PFSK-1 (cell line): Measurements from ENCODE around the gene LIN9.

ENCODE experiments used
- FOXP2 ChIP-seq: optimal IDR thresholded peaks from 2 replicates; pipeline ENCODE3; 2011; ENCODE audit warnings: borderline replicate concordance, control low read depth, inconsistent platforms; ENCODE audit not compliant: insufficient read depth; ENCODE audit errors: extremely low read length, extremely low read depth
- POLR2AphosphoS5 ChIP-seq: IDR thresholded peaks from 2 replicates; pipeline ENCODE4 v1.6.1; 2012; ENCODE audit warnings: low read depth, mild to moderate bottlenecking, control low read depth, low read length, moderate library complexity
- SIN3A ChIP-seq: IDR thresholded peaks from 2 replicates; pipeline ENCODE4 v1.6.1; 2012; ENCODE audit warnings: mild to moderate bottlenecking, low read length, moderate library complexity, borderline replicate concordance; ENCODE audit not compliant: insufficient read depth
- TAF1 ChIP-seq: IDR thresholded peaks from 2 replicates; pipeline ENCODE4 v1.6.1; 2012; ENCODE audit warnings: low read length, control low read depth, borderline replicate concordance; ENCODE audit not compliant: insufficient read depth
- TF ChIP-seq, protein P1 (sequence below), 2 experiments: IDR thresholded peaks; 2 replicates each; pipeline versions ENCODE4 v1.6.1 to v1.8.0; 2011 to 2012; ENCODE audit warnings: low read depth in 2 of 2, low read length in 2 of 2, control low read depth in 1 of 2, inconsistent platforms in 1 of 2, mild to moderate bottlenecking in 1 of 2, moderate library complexity in 1 of 2; ENCODE audit not compliant: insufficient read depth in 1 of 2

Gene LIN9

DNA sequence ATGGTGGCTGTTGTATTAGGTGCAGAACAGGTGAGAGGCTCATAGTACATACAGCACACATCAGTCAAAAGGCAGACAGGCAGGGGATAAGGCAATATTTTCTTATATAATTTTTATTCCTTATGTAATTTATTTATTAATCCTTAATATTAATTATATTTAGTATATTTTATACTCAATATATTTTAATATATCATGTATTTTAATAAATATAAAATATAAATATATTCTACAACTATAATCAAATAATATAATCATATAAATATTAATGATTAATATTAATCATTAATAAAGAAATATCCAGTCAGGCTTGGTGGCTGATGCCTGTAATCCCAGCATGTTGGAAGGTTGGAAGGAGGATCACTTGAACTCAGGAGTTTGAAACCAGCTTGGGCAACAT lies 104.8 kb downstream of the LIN9 start:
- TF ChIP-seq POLR2AphosphoS5 (no peak), TAF1 (no peak), SIN3A (no peak), FOXP2 (no peak)
- TF ChIP-seq, protein P1, sequence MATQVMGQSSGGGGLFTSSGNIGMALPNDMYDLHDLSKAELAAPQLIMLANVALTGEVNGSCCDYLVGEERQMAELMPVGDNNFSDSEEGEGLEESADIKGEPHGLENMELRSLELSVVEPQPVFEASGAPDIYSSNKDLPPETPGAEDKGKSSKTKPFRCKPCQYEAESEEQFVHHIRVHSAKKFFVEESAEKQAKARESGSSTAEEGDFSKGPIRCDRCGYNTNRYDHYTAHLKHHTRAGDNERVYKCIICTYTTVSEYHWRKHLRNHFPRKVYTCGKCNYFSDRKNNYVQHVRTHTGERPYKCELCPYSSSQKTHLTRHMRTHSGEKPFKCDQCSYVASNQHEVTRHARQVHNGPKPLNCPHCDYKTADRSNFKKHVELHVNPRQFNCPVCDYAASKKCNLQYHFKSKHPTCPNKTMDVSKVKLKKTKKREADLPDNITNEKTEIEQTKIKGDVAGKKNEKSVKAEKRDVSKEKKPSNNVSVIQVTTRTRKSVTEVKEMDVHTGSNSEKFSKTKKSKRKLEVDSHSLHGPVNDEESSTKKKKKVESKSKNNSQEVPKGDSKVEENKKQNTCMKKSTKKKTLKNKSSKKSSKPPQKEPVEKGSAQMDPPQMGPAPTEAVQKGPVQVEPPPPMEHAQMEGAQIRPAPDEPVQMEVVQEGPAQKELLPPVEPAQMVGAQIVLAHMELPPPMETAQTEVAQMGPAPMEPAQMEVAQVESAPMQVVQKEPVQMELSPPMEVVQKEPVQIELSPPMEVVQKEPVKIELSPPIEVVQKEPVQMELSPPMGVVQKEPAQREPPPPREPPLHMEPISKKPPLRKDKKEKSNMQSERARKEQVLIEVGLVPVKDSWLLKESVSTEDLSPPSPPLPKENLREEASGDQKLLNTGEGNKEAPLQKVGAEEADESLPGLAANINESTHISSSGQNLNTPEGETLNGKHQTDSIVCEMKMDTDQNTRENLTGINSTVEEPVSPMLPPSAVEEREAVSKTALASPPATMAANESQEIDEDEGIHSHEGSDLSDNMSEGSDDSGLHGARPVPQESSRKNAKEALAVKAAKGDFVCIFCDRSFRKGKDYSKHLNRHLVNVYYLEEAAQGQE (IDR thresholded peaks at IDR 0.05; ENCODE audit: insufficient read depth in 1 of 2, low read depth in 2 of 2, low read length in 2 of 2) = no peak

DNA sequence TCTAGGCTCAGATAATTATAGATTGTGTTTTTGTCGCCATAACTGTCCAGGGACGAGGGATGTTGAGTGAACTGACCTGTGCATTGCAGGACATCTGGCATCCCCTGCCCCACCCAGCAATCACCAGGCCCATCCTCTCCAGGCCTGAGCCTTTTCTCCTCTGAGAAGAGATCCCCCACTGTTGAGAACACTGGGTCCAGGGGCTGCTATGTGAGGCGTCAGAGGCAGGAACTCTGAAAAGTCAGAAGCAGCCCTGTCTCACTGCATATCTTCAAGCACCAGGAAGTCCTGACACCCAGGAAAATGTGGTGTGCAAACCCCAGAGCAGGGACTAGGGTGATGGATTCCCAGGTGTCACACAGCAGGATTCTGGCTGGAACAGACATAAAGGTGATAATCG lies 105.3 kb downstream of the LIN9 start:
- TF ChIP-seq TAF1 = no peak
- TF ChIP-seq SIN3A = no peak
- TF ChIP-seq, protein P1 (IDR thresholded peaks at IDR 0.05; ENCODE audit: insufficient read depth in 1 of 2, low read depth in 2 of 2, low read length in 2 of 2) = no peak
- TF ChIP-seq FOXP2 = no peak

DNA sequence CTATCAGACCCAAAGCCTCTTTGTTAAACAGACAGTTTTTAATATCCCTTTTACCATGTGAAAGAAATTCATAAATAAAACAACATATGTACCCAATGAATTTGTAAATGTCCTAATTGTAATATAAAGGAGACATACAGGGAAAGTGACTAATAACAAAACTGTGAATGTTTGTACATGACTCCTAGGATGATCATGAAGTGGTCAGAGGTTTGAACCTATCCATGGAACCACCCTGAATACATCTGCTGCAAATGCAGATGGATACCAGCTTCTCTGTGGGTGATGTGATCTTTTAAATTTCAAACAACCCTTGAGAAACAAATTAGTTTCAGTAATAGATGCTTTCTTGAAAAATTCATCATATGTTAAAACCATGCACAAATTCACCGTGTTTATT lies 105.7 kb downstream of the LIN9 start:
- TF ChIP-seq SIN3A = no peak
- TF ChIP-seq, protein P1 (IDR thresholded peaks at IDR 0.05; ENCODE audit: insufficient read depth in 1 of 2, low read depth in 2 of 2, low read length in 2 of 2) = no peak
- no peak for TF ChIP-seq FOXP2
- no peak for TF ChIP-seq POLR2AphosphoS5
- TF ChIP-seq TAF1 = no peak

DNA sequence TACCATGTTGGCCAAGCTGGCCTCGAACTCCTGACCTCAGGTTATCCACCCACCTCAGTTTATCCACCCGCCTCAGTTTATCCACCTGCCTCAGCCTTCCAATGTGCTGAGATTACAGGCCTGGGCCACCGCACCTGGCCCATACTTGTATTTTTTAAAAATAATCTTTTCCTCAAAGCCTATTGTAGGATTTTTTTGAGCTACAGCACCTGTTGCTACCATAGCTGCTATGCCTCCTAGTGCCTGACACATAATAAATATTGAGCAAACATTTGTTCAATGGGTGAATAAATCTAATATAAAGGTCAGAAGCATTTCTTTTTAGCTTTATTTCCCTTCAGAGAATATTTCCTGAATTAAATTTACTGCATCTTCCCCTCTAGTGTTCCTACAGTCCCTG lies 106.7 kb downstream of the LIN9 start:
- TF ChIP-seq FOXP2 (no peak), SIN3A (no peak), POLR2AphosphoS5 (no peak), TAF1 (no peak)
- TF ChIP-seq, protein P1 (IDR thresholded peaks at IDR 0.05; ENCODE audit: insufficient read depth in 1 of 2, low read depth in 2 of 2, low read length in 2 of 2) = no peak

DNA sequence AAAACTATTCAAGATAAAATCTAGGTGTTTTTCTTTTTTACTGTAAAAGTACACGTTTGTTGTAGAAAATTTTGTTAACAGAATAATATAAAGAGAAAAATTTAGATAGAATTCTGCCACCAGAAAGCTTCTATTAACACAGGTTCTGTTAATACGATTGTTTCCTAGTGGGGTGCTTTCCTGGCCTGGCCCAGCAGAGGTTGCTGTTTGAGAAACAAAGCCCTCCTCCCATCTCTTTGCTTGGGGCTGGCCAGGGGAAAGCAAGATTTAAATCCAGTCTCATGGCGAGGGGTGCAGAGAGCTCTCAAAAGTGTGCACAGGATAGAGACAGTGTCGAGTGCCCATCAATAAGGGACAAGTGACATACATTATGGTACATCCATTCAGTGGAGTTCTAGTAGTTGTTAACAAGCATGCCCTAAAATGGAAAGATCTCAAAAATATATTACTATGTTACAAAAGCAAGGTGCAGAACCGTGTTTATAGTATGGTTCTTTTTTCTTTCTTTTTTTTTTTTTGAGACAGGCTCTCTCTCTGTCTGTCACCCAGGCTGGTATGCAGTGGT lies 107.9 kb downstream of the LIN9 start:
- TF ChIP-seq TAF1 = no peak
- no peak for TF ChIP-seq POLR2AphosphoS5
- TF ChIP-seq SIN3A = no peak
- TF ChIP-seq, protein P1 (IDR thresholded peaks at IDR 0.05; ENCODE audit: insufficient read depth in 1 of 2, low read depth in 2 of 2, low read length in 2 of 2) = no peak
- no peak for TF ChIP-seq FOXP2
